Loucy (cell line): ENCODE data around the gene ADCY4.

Experiments
- CTCF ChIP-seq: fragments of 200-600 bp; sonication (generic); conservative IDR thresholded peaks from 2 replicates; pipeline ENCODE4 v1.5.1; 2014; ENCODE audit warnings: mild to moderate bottlenecking, antibody characterized with exemption, low read length
- EZH2phosphoT487 ChIP-seq: fragments of 200-600 bp; IDR thresholded peaks from 2 replicates; pipeline ENCODE4 v1.6.1; 2018; ENCODE audit warnings: antibody characterized with exemption, mild to moderate bottlenecking, moderate library complexity, borderline replicate concordance

GRCh38 chr14:24381363-24382063 lies 46.6 kb upstream of the ADCY4 start:
- TF ChIP-seq CTCF = no peak
- TF ChIP-seq EZH2phosphoT487 = no peak
